Thyroid gland (tissue), 4 donors: ENCODE measurements around the gene NKD1. TPM values are rescaled to one million over a fixed set of nuclear protein-coding genes. Genes with fewer than 3 reads are reported as not detected.
A peak's percentile ranks its signal among the peaks of the same experiment; 100 is the strongest.

Source experiments
- DNase-seq, 2 donors: peaks; one replicate each; pipeline ENCODE4 v3.0.0-alpha.2; 2019
- H3K27ac ChIP-seq, 3 donors: fragments of 200-600 bp; sonication (generic); 1 replicate in 2 of 3; 2 replicates in 1 of 3; pipeline ENCODE4 v1.5.1; 2016 to 2019; ENCODE audit warnings: mild to moderate bottlenecking in 1 of 3, moderate library complexity in 1 of 3
- H3K27me3 ChIP-seq: fragments of 200-600 bp; sonication (generic); one replicate; pipeline ENCODE4 v1.5.1; 2019
- H3K36me3 ChIP-seq, 2 donors: fragments of 200-600 bp; sonication (generic); one replicate each; pipeline ENCODE4 v1.5.1; 2016 to 2019
- H3K4me1 ChIP-seq, 2 donors: fragments of 200-600 bp; sonication (generic); one replicate each; pipeline ENCODE4 v1.5.1; 2017 to 2019
- H3K4me3 ChIP-seq, 3 donors: fragments of 200-600 bp; sonication (generic); replicated peaks in 1 of 3; 1 replicate in 2 of 3; 2 replicates in 1 of 3; pipeline ENCODE4 v1.5.1; 2016; ENCODE audit warnings: mild to moderate bottlenecking in 1 of 3
- H3K9me3 ChIP-seq: fragments of 200-600 bp; sonication (generic); one replicate; pipeline ENCODE4 v1.5.1; 2017
- CTCF ChIP-seq, 6 experiments: fragments of 200-600 bp in 3 of 6; fragments of 450-650 bp in 3 of 6; sonication (generic) in 3 of 6; IDR thresholded peaks; one replicate each; pipeline ENCODE4 v1.5.1; 2016 to 2019; ENCODE audit warnings: antibody characterized with exemption in 6 of 6, mild to moderate bottlenecking in 2 of 6, inconsistent platforms in 1 of 6, moderate library complexity in 1 of 6
- POLR2A ChIP-seq, 2 donors: fragments of 450-650 bp; IDR thresholded peaks; one replicate each; pipeline ENCODE4 v1.6.1; 2017; ENCODE audit warnings: antibody characterized with exemption in 2 of 2, mild to moderate bottlenecking in 2 of 2, moderate library complexity in 1 of 2
- WGBS, 2 donors: methylation state at CpG; one replicate each; pipeline ENCODE4 v1.1.5; 2017; 5-methylcytosine and 5-hydroxymethylcytosine counted together
- intact Hi-C: fragments of 100-400 bp; cut with DNase I; formaldehyde crosslinking; loops from one replicate; pipeline ENCODE4 v1.15.1; 2023
- total RNA-seq, 4 donors: library from RNA; depleted of rRNA; stranded (reverse); fragments of >200 nt; gene quantifications; one replicate each; pipeline ENCODE4 v1.2.3, GENCODE V29; 2016

Gene NKD1
- total RNA-seq, 4 donors from 2014 or later, result 0.63 to 13.8 (median 1.1) TPM

DNA sequence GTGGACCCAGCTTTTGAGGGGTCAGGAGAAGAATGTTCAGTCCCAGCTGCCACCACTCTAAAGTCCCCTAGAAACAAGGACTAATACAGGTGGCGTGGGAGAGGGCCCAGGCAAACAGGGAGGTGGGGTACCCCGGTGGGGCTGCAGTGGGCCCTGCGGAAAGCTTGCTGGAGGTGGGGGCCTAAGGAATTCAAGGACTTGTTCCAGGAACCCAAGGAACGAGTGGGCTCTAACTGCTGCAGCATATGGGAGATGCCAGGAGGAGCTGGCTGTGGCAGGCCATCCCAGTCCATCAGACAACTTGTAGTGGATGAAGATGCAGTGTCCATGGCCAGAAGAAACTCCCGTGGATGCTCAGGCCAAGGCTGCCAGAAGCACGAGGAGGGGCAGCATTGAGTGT lies 122.3 kb downstream of the NKD1 start:
- Histone ChIP-seq H3K4me3 (no peak overlapping the region), H3K36me3 (no peaks in the 10 kb centered on the region), H3K9me3 (no peaks in the 10 kb centered on the region), H3K4me1 (no peaks in the 10 kb centered on the region), H3K27me3 (no peaks in the 10 kb centered on the region), H3K27ac (no peak overlapping the region)
- intact Hi-C loops, result loop anchor here (10.0 kb wide), 1 partner anchor 134 kb away; no protein-coding TSS in a partner anchor
- TF ChIP-seq CTCF (IDR thresholded peaks at IDR 0.05), result no peak
- TF ChIP-seq POLR2A (IDR thresholded peaks at IDR 0.05), result no peak
- WGBS, 2 donors, result 93 to 94% methylated on average over 6 of the region's 6 CpGs
- no peak for DNase-seq

DNA sequence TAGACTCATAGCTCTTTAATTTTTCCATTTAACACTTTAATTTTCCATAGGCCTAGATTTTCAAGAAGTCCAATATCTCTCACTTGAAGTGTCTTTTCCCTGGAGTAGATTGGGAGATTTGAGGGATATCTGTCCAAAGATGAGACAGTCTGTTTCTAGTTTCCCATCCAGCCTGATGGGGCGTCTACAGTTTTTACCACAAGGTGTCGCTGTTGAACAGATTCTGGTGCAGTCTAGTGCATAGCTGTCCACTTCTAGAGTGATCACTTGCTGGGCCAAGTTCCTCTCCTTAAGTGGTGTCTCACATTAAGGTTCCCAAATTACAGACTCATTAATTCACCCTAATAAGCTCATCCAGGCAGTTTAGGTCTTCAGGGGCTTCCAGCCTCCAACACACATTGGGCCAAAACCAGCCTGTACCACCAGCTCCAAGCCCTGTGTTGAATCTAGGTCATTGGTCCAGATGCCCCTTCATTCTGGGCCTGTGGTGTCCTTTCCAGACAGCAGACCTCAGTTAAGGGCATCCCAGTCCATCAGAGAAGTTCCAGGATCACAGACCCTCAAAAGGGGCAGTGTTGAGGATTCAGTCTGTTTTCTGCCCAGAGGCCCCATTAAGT lies 123.6 kb downstream of the NKD1 start:
- Histone ChIP-seq H3K9me3 (no peaks in the 10 kb centered on the region), H3K27me3 (no peaks in the 10 kb centered on the region), H3K4me1 (no peaks in the 10 kb centered on the region), H3K36me3 (no peaks in the 10 kb centered on the region), H3K27ac (no peak overlapping the region), H3K4me3 (no peak overlapping the region)
- WGBS, 2 donors, result 54 to 64% methylated on average over 2 of the region's 2 CpGs
- DNase-seq, result no peak
- intact Hi-C loops, result loop anchor here (10.0 kb wide), 1 partner anchor 133 kb away; no protein-coding TSS in a partner anchor
- TF ChIP-seq CTCF (IDR thresholded peaks at IDR 0.05), result peak in 1 of 6 experiments; percentile 26
- no peak for TF ChIP-seq POLR2A (IDR thresholded peaks at IDR 0.05)

- H3K4me3 ChIP-seq, result no peak overlapping the region
- no peaks in the 10 kb centered on the region for H3K36me3 ChIP-seq
- no peak for DNase-seq
- no peaks in the 10 kb centered on the region for H3K4me1 ChIP-seq
- no peak overlapping the region for H3K27ac ChIP-seq
- no peaks in the 10 kb centered on the region for H3K9me3 ChIP-seq
- intact Hi-C loops, result loop anchor here (10.0 kb wide), 1 partner anchor 131 kb away; no protein-coding TSS in a partner anchor
- TF ChIP-seq POLR2A (IDR thresholded peaks at IDR 0.05) (no peak), CTCF (IDR thresholded peaks at IDR 0.05) (no peak)
- no peaks in the 10 kb centered on the region for H3K27me3 ChIP-seq
- WGBS, 2 donors, result 65 to 66% methylated on average over 20 to 27 of the region's 70 CpGs
These were observed 125.5 kb downstream of the NKD1 start for GRCh38 chr16:50673496-50674275.

DNA sequence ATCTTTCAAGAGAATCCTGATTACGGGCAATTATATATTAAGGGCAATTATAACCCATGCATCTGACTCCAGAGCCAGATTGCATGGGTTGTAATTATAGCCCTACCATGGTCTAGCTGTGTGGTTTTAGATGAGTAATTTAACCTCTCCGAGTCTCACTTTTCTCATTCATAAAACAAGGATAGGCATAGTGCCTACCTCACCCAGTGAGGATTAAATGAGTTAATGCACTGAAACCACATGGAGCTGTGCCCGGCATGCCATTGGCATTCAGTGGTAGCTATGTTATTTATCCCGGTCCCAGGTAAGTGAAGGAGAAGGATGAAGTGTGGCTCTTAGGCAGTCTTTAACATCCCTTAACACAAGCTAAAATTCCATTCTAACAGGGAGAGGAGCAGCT lies 126.6 kb downstream of the NKD1 start:
- H3K9me3 ChIP-seq, result no peaks in the 10 kb centered on the region
- H3K36me3 ChIP-seq, result no peaks in the 10 kb centered on the region
- no peaks in the 10 kb centered on the region for H3K4me1 ChIP-seq
- no peak for DNase-seq
- H3K27me3 ChIP-seq, result no peaks in the 10 kb centered on the region
- WGBS, 2 donors, result 85 to 97% methylated on average over 4 of the region's 4 CpGs
- TF ChIP-seq POLR2A (IDR thresholded peaks at IDR 0.05), result no peak
- intact Hi-C loops, result loop anchor here (10.0 kb wide), 1 partner anchor 130 kb away; no protein-coding TSS in a partner anchor
- no peak overlapping the region for H3K4me3 ChIP-seq
- H3K27ac ChIP-seq, result no peak overlapping the region

- TF ChIP-seq CTCF (IDR thresholded peaks at IDR 0.05) (no peak), POLR2A (IDR thresholded peaks at IDR 0.05) (no peak)
- Histone ChIP-seq H3K4me3 (no peak overlapping the region), H3K9me3 (no peaks in the 10 kb centered on the region), H3K4me1 (no peaks in the 10 kb centered on the region), H3K27ac (no peak overlapping the region), H3K36me3 (no peaks in the 10 kb centered on the region), H3K27me3 (no peaks in the 10 kb centered on the region)
- WGBS, 2 donors, result 55 to 60% methylated on average over 20 to 23 of the region's 23 CpGs
- intact Hi-C loops, result loop anchor here (10.0 kb wide), 1 partner anchor 129 kb away; no protein-coding TSS in a partner anchor
- peak in 1 of 2 donors; percentile 14 for DNase-seq
These were observed 127.8 kb downstream of the NKD1 start for GRCh38 chr16:50675686-50676610.
